Memory B cell (primary cell): ENCODE data around the gene GOLGA6L10.
"Not testable (repeated sequence)": the region's sequence is repeated elsewhere in the genome, so short reads cannot be mapped to it uniquely, and the experiment has no call there.

Source experiments
- ATAC-seq: fragments of 150-1000 bp; cut with Tn5 transposase; 2 replicates; pipeline ENCODE4 v1.10.0; 2021; ENCODE audit warnings: low read depth, mild to moderate bottlenecking, moderate library complexity
- DNase-seq, 2 donors: peaks; one replicate each; pipeline ENCODE4 v3.0.0; 2022; ENCODE audit warnings: low spot score in 2 of 2
- H3K27ac Mint-ChIP-seq: one replicate; pipeline ENCODE4 v1.8.0; 2022; ENCODE audit warnings: mild to moderate bottlenecking, moderate library complexity, mixed read lengths
- H3K27me3 Mint-ChIP-seq: one replicate; pipeline ENCODE4 v1.8.0; 2022; ENCODE audit warnings: mixed read lengths
- H3K36me3 Mint-ChIP-seq: one replicate; pipeline ENCODE4 v1.8.0; 2022; ENCODE audit warnings: mild to moderate bottlenecking, mixed read lengths
- H3K4me1 Mint-ChIP-seq: one replicate; pipeline ENCODE4 v1.8.0; 2022; ENCODE audit warnings: mixed read lengths
- H3K4me3 Mint-ChIP-seq: one replicate; pipeline ENCODE4 v1.8.0; 2022; ENCODE audit warnings: mild to moderate bottlenecking, moderate library complexity, mixed read lengths
- H3K9me3 Mint-ChIP-seq: one replicate; pipeline ENCODE4 v1.8.0; 2022; ENCODE audit warnings: mixed read lengths

Gene GOLGA6L10

DNA sequence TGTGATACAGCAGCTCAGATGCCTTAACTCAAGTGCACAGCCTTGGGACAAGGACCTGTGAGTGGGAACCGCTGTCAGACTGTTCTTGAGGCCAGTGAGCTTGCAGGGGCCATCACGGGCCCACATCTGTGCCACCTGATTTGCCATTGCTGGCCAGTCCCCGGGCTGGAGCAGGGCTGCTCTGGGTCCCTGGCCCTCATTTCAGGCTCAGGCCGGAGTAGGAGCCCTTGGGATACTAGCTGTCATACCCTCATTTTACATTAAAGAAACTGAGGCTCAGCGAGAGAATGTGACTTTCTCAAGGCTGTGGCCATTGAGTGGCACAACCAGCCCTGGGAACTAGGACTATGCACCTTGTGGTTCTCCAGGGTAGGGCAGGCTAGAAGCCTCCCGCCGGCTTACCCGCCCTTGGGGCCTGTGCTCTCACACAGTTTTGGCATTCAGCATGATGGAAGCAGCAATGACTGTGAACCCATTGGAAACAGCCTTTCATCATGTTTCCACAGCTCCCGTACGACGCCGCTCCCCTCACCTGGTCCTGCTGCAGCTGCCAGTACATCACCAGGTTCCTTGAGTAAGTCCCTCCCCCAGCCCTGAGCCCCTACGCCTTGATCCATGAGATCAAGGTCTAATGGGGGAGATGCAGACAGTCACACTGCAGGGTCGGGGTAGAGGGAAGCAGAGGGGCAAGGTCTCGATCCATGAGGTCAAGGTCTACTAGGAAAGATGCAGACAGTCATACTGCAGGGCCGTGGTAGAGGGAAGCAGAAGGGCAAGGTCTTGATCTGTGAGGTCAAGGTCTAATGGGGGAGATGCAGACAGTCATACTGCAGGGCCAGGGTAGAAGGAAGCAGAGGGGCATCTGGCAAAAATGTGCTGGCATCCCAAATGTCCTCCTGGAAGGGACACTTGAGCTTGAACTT, 42.2 kb downstream of the GOLGA6L10 start:
- ATAC-seq (no peak), DNase-seq (no peak)
- Mint-ChIP-seq H3K9me3 (peaks cover 10% of the 10 kb centered on the region), H3K27me3 (peaks cover 6% of the 10 kb centered on the region), H3K36me3 (peaks cover 3% of the 10 kb centered on the region), H3K27ac (no peak overlapping the region), H3K4me3 (no peak overlapping the region), H3K4me1 (no peaks in the 10 kb centered on the region)

DNA sequence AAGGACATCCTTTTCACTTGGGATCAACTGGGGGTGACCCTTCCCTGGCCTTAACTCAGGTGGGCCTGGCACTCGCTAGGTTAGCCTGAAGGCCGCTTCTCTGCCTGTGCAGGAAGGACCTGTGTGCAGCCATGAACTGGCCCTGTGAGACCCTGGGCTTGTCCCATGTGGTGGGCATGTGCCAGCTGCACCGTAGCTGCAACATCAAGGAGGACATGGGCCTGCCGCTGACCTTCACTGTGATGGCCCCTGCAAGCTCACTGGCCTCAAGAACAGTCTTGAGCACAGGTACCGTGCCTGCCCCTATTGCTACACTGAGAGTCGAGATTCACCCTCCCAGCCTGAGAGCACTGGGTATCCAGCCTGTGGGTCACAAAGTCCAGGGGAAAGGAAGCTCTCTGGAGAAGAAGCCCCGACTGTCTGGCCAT, 43.6 kb downstream of the GOLGA6L10 start:
- H3K9me3 Mint-ChIP-seq = peaks cover 4% of the 10 kb centered on the region
- H3K27ac Mint-ChIP-seq = no peak overlapping the region
- no peaks in the 10 kb centered on the region for H3K4me1 Mint-ChIP-seq
- ATAC-seq (no peak), DNase-seq (no peak)
- peaks cover 5% of the 10 kb centered on the region for H3K27me3 Mint-ChIP-seq
- H3K36me3 Mint-ChIP-seq = no peaks in the 10 kb centered on the region
- H3K4me3 Mint-ChIP-seq = no peak overlapping the region

DNA sequence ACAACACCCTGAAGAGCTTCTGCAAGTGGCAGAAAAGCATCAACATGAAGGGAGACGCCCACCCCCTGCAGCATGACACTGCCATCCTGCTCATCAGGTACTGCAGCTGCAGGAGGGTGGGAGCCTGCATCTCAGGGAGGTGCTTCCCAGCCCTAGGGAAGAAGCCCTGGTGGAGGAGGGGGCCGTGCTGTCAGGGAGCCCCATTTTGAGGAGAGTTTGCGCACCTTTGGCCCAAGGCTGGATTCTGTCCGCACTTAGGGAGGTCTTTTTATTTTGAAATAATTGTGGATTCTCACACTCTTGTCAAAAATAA, 44.5 kb downstream of the GOLGA6L10 start:
- DNase-seq = no peak
- no peaks in the 10 kb centered on the region for H3K9me3 Mint-ChIP-seq
- H3K27ac Mint-ChIP-seq = no peak overlapping the region
- H3K4me3 Mint-ChIP-seq = no peak overlapping the region
- ATAC-seq = no peak
- no peaks in the 10 kb centered on the region for H3K36me3 Mint-ChIP-seq
- no peaks in the 10 kb centered on the region for H3K4me1 Mint-ChIP-seq
- H3K27me3 Mint-ChIP-seq = peaks cover 5% of the 10 kb centered on the region

DNA sequence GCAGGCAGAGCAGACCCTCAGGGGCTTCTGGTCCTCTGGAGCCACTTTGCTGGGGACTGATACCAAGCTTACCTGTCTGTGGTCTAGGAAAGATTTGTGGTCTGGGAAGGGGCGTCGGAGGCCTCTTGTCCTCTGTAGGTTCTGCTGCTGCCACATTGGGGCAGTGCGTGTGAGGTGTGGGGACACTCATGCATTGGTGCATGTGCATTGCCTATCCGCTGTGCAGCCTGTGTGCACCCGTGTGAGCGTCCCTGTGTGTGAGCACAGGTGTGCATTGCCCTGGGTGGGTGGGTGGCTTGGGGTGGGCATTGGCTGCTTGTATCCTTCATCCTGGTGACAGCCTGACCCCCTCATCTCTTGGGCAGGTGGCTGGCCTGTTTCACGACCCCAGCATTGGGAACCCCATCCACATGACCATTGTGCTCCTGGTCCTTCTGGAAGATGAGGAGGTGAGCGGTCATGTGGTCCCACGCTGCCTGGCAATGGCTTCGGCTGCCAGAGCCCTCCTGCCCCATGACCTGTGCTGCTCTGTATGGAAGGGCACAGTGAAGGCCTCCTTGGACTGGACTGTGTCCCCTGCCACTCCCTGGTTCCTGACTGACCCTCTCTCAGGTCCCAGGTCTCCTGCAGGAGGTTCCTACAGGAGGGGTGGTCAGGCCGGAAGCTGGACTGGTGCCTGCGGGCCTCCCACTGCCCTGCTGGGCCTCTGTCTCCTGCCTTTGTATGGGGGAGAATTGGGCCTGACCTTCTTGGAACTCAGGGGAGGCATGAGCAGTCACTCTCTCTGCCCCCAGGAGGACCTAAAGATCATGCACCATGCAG, 45.1 kb downstream of the GOLGA6L10 start:
- ATAC-seq (no peak), DNase-seq (no peak)
- Mint-ChIP-seq H3K27ac (no peak overlapping the region), H3K4me1 (no peaks in the 10 kb centered on the region), H3K36me3 (no peaks in the 10 kb centered on the region), H3K4me3 (no peak overlapping the region), H3K9me3 (no peaks in the 10 kb centered on the region), H3K27me3 (peaks cover 5% of the 10 kb centered on the region)

DNA sequence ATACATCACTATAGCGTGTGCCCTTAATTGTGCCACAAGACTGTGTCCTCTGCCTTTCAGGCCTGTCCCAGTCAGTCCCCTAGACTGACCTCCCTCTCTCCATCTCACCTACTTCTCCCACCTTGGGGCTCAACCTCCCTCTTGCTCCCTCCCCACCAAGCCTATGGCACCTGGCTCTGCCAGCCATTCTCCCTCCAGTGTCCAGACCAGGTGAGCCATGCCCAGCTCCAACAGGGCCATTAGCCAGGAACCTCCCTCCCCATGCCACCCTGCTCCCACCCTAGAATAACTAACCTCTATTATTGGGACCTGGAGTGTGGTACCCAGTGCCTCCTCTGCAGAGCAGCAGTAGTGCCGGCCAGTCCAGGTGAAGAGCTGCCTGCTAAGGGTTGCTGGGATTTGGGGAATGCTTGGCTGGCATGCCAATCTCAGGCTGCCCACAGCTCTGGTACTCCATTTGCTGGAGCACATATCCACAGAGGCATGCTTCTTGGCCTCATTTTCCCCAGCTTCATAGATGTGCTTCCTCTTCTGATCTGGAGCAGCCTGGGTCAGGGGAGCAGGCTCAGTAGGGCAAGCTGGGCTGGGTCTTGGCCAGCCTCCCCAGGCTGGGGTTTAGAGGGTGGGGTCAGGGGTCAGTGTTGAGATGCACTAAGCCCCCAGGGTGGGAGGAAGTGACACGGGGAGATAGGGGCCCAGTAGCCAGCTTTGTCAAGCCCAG, 47.8 kb downstream of the GOLGA6L10 start:
- no peak overlapping the region for H3K27ac Mint-ChIP-seq

DNA sequence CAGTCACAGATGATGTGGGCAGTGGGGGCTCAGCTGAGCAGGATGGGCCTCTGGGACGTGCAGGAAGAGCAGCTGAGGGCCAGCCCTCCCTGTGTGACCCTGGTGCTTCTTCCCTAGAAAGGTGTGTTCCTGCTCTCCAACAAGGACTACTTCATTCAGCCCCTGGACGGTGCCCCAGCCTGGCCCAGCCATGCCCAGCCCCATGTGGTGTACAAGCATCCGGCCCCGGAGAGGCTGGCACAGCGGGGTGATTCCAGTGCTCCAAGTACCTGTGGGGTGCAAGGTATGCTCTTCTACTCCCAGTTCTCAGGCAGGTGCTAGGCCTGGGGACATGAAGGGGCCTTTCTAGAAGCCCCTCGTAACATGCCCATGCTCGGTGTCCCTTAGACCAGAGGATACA, 48.4 kb downstream of the GOLGA6L10 start:
- Mint-ChIP-seq H3K4me1 (peaks cover 2% of the 10 kb centered on the region), H3K36me3 (no peaks in the 10 kb centered on the region), H3K4me3 (no peak overlapping the region), H3K27ac (no peak overlapping the region), H3K9me3 (no peaks in the 10 kb centered on the region), H3K27me3 (peaks cover 5% of the 10 kb centered on the region)
- ATAC-seq (no peak), DNase-seq (no peak)

More for the DNA sequence above, 47.8 kb downstream of the GOLGA6L10 start:
- H3K4me1 Mint-ChIP-seq = peaks cover 2% of the 10 kb centered on the region
- H3K36me3 Mint-ChIP-seq = no peaks in the 10 kb centered on the region
- DNase-seq (no peak), ATAC-seq (no peak)
- peaks cover 5% of the 10 kb centered on the region for H3K27me3 Mint-ChIP-seq
- H3K4me3 Mint-ChIP-seq = no peak overlapping the region
- no peaks in the 10 kb centered on the region for H3K9me3 Mint-ChIP-seq

DNA sequence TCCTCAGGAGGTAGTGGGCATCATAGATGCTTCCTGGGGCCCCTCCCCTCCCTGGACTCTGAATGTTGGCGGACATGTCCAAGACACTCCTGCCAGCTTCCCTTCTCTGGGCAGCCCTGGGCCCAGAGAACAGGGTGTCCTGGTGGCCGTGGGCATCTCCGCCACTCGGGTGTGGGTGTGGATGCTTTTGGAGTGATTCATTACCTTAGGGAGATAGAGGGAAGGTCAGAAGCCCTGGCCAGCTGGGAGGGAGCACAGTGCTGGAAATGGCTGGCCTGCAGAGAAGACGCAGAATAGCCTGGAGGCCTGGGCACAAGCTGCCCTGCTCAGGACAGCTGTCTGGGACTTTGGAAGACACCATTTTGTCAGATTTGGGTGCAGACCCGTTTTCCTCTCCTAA, 48.9 kb downstream of the GOLGA6L10 start:
- H3K9me3 Mint-ChIP-seq, DNase-seq, H3K27me3 Mint-ChIP-seq, ATAC-seq, H3K4me1 Mint-ChIP-seq, H3K36me3 Mint-ChIP-seq, H3K4me3 Mint-ChIP-seq, H3K27ac Mint-ChIP-seq: not testable (repeated sequence)

DNA sequence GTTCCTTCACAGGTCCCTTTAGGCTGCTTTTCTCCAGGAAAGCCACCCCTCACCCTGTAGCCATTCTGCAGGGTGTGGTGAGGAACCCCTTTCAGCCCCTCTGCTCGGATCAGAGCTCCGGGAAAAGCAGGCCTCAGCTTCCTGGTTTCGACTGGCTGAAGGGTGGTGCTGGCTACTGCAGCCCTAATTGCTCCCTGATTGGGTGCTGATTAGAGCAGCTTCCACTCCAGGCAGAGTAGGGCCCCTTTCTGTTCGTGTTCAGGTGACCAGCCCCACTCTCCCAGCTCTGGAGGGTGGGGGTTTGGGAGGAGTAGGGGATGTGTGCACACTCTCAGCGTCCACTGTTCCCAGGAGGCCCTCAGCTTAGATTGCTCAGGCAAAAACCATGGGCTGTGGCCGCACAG, 49.8 kb downstream of the GOLGA6L10 start:
- not testable (repeated sequence) for DNase-seq, H3K9me3 Mint-ChIP-seq, H3K4me3 Mint-ChIP-seq, H3K36me3 Mint-ChIP-seq, H3K27ac Mint-ChIP-seq, H3K27me3 Mint-ChIP-seq, ATAC-seq, H3K4me1 Mint-ChIP-seq

DNA sequence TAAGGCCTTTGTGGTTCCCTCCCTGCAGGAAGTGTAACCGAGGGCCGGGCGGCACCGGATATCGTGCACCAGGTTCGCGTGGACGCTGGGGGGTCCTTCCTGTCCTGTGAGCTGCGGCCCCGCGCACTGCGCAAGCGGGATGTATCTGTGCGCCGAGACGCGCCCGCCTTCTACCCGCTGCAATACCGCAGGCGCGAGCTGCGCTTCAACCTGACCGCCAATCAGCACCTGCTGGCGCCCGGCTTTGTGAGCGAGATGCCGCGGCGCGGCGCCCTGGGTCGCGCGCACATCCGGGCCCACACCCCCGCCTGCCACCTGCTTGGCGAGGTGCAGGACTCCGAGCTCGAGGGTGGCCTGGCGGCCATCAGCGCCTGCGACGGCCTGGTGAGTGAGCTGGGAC, 50.8 kb downstream of the GOLGA6L10 start:
- no peak overlapping the region for H3K27ac Mint-ChIP-seq
- no peak overlapping the region for H3K4me3 Mint-ChIP-seq
- H3K36me3 Mint-ChIP-seq = no peaks in the 10 kb centered on the region
- DNase-seq = peak in 1 of 2 donors; percentile 22
- H3K9me3 Mint-ChIP-seq = no peaks in the 10 kb centered on the region
- H3K27me3 Mint-ChIP-seq = peaks cover 5% of the 10 kb centered on the region
- H3K4me1 Mint-ChIP-seq = peaks cover 2% of the 10 kb centered on the region
- ATAC-seq = peak; percentile 76

DNA sequence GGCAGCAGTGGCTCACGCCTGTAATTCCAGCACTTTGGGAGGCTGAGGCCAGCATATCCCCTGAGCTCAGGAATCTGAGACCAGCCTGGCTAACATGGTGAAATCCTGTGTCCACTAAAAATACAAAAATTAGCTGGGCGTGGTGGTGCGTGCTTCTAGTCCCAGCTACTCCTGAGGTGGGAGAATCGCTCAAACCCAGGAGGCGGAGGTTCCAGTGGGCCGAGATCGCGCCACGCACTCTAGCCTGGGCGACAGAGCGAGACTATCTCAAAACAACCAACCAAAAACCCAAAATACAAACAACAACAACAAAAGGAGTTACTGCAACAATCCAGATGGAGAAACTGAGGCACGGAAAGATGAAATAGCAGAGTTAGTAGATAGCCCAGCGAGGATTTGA, 51.2 kb downstream of the GOLGA6L10 start:
- Mint-ChIP-seq H3K4me3 (no peak overlapping the region), H3K4me1 (peaks cover 2% of the 10 kb centered on the region), H3K27me3 (peaks cover 5% of the 10 kb centered on the region), H3K9me3 (no peaks in the 10 kb centered on the region), H3K27ac (no peak overlapping the region), H3K36me3 (no peaks in the 10 kb centered on the region)
- DNase-seq (no peak), ATAC-seq (no peak)

DNA sequence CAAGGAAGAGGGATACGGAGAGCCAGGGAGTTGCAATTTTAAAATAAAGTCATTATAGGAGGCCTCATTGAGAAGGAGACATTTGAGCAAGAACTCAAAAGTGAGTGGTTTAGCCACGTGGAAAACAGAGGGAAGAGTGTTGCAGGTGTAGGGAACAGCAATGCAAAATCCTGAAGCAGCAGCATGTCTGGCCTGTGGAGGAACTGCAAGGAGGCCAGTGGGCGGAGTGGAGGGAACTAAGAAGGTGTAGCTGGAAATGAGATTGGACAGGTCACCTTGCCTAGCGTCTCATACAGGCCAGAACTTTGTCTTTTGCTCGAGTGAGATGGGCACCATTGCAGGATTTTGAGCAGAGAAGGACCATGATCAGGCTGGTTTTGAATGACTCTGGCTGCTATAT, 51.7 kb downstream of the GOLGA6L10 start:
- no peak overlapping the region for H3K27ac Mint-ChIP-seq
- peaks cover 5% of the 10 kb centered on the region for H3K27me3 Mint-ChIP-seq
- H3K9me3 Mint-ChIP-seq = no peaks in the 10 kb centered on the region
- peak overlapping the region; percentile 1 for H3K4me3 Mint-ChIP-seq
- H3K4me1 Mint-ChIP-seq = peaks cover 2% of the 10 kb centered on the region
- DNase-seq = no peak
- ATAC-seq = no peak
- H3K36me3 Mint-ChIP-seq = no peaks in the 10 kb centered on the region

DNA sequence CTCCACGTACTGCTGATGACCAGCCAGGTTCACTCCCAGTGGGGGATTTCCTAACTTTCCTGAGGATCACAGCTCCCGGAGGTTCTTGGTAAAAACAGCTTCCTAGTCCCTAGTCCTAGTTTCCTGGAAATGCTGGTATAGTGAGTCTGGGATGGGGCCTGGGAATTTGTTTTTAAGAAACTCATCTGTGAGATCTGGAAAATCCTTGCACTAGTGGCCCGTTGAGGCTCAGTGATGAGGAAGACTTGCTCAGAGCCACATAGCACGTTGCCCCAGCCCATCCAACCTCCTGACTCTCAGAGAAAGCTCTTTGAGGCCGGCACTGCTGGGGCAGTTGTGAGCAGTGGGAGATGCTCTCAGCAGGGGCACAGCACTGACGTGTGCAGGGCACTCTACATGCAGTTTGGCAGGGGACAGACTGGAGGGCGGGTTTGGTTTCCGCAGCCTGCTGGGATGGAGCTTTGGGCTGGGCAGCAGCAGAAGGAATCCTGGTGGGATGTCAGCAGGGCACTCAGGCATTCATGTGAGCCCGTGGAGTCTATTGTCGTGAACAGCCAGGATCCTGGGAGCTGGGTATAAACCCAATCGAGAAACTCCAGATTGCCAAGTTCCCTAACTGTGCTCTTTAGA, 55.1 kb downstream of the GOLGA6L10 start:
- Mint-ChIP-seq H3K9me3 (peaks cover 8% of the 10 kb centered on the region), H3K4me3 (no peak overlapping the region), H3K4me1 (peaks cover 2% of the 10 kb centered on the region), H3K27ac (no peak overlapping the region), H3K36me3 (no peaks in the 10 kb centered on the region), H3K27me3 (peaks cover 2% of the 10 kb centered on the region)
- ATAC-seq (no peak), DNase-seq (no peak)

DNA sequence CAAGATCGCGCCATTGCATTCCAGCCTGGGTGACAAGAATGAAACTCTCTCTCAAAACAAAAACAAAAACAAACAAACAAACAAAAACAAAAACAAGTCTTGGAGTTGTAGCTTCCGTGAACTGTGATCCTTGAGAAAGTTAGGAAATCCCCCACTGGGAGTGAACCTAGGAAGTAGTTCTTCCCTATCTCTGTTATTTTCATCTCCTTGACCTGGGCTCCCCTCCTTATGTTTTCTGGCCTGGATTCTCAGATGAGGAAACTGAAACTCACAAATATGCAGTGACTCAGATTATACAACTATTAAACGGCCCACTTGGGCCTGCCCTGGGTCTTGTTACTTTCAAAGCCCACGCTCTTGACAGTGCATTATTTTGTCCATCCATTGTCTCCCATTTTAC, 57.0 kb downstream of the GOLGA6L10 start:
- Mint-ChIP-seq H3K27me3 (no peaks in the 10 kb centered on the region), H3K4me1 (peaks cover 5% of the 10 kb centered on the region), H3K27ac (no peak overlapping the region), H3K36me3 (no peaks in the 10 kb centered on the region), H3K4me3 (no peak overlapping the region), H3K9me3 (peaks cover 12% of the 10 kb centered on the region)
- DNase-seq (no peak), ATAC-seq (no peak)
